Activated CD8-positive, alpha-beta memory T cell treated with anti-CD3 and anti-CD28 coated beads for 36 hours (primary cell): Measurements from ENCODE around the gene GRB2. TPM values are rescaled to one million over a fixed set of nuclear protein-coding genes. Genes with fewer than 3 reads are reported as not detected.

Experiments
- CTCF ChIA-PET: fragments of 350-600 bp; sonication (Branson Sonifier 250); formaldehyde crosslinking; loops from one replicate; lab custom pipeline; 2021; ENCODE audit warnings: antibody characterized with exemption; lab: Charles Lee
- POLR2A ChIA-PET: fragments of 350-600 bp; sonication (Branson Sonifier 250); formaldehyde crosslinking; loops from one replicate; lab custom pipeline; 2021; ENCODE audit warnings: antibody characterized with exemption; lab: Charles Lee
- total RNA-seq, 2 experiments: library from RNA; stranded (reverse); gene quantifications; one replicate each; pipeline ENCODE4 v1.2.3, GENCODE V29; 2021

The GRB2 gene
- total RNA-seq, 2 experiments from 2014 or later = 181 to 182 TPM

- CTCF ChIA-PET = no interaction called here
- POLR2A ChIA-PET = interaction anchor here (0.6 kb wide), 1 partner anchor 50 kb away, joined by 5 read pairs; no protein-coding TSS in a partner anchor
Measured at GRCh38 chr17:75346906-75347305, 58.6 kb downstream of the GRB2 start.

DNA sequence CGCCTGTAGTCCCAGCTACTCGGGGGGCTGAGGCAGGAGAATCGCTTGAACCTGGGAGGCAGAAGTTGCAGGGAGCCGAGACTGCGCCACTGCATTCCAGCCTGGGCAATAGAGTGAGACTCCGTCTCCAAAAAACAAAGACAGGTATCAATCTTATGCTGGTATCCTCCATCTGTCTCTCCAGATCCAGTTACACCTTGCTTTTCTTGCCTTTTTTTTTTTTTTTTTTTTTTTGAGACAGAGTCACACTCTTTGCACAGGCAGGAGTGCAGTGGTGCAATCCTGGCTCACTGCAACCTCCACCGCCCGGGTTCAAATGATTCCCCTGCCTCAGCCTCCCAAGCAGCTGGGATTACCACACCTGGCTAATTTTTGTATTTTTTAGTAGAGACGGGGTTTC, 59.1 kb downstream of the GRB2 start:
- ChIA-PET POLR2A (interaction anchor here (0.7 kb wide), 1 partner anchor 13 kb away, joined by 8 read pairs; no protein-coding TSS in a partner anchor), CTCF (interaction anchor here (0.9 kb wide), 1 partner anchor 65 kb away, joined by 3 read pairs; no protein-coding TSS in a partner anchor)

DNA sequence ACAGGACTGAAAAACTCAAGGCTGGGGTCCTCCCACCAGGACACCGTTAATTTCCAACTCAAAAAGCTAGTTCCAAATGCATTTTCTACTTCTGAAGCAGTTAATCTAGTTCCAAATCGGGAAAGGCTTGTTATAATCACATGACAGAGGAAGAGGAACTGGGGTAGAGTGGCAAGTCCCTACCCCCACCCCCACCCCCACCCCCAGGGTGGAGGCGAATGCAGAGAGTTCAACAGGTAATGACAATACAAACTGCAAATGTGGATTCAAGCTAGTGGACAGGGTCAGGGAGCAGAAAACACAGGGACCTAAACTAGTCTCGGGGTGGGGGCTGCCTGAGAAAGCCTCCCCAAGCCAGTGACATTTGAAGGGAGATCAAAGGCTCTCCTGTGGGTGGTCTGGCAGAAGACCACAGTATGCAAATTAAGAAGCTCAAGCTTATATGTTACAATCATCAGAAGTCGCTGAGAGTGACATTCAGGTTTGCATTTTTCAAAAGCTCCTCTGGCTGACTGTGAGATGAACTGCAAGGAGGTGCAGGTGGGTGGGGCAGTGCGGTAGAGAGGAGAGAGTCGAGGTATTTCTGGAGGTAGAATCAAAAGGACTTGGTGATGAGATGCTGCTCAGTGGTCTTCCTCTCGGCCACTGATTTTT, 59.8 kb downstream of the GRB2 start:
- POLR2A ChIA-PET = interaction anchor here (0.7 to 0.8 kb wide), 3 partner anchors 14 to 243 kb away, joined by 3 to 8 read pairs (median 5); no protein-coding TSS in a partner anchor
- CTCF ChIA-PET = interaction anchor here (0.5 to 2.0 kb wide), 9 partner anchors 13 to 509 kb away, joined by 3 to 8 read pairs (median 4); no protein-coding TSS in a partner anchor

- ChIA-PET CTCF (interaction anchor here (1.4 to 2.0 kb wide), 3 partner anchors 22 to 67 kb away, joined by 3 to 8 read pairs (median 7); no protein-coding TSS in a partner anchor), POLR2A (interaction anchor here (0.5 to 1.1 kb wide), 2 partner anchors 61 to 208 kb away, joined by 3 to 5 read pairs; partner anchors contain the start of gene GRB2)
Measured at GRCh38 chr17:75344666-75345065, 60.8 kb downstream of the GRB2 start.

- POLR2A ChIA-PET = no interaction called here
Measured at GRCh38 chr17:75342996-75343395, 62.5 kb downstream of the GRB2 start.

GRCh38 chr17:75341784-75342486, 63.5 kb downstream of the GRB2 start:
- CTCF ChIA-PET = interaction anchor here (0.6 to 1.3 kb wide), 4 partner anchors 8 to 52 kb away, joined by 3 to 4 read pairs (median 3); no protein-coding TSS in a partner anchor
- POLR2A ChIA-PET = no interaction called here

More at GRCh38 chr17:75342996-75343395, 62.5 kb downstream of the GRB2 start:
- CTCF ChIA-PET = no interaction called here

DNA sequence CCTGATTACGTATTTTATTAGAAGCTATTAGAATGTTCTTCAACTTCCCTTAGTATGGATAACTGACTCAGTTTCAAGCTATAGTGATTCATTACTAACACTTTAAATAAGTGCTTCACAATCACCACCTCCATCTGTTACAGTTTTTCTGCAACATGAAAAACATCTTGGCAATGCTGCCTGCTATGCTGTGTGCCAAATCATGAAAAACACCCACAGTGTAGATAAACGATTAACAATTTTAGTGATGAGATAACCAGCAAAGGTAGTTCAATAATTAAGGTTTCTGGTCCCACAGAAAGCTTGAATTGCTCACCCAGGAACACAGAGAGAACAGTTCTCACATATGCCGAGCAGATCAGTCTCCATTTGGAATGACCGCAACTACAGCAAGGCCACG, 64.8 kb downstream of the GRB2 start:
- CTCF ChIA-PET = interaction anchor here (0.5 to 1.2 kb wide), 2 partner anchors 53 to 230 kb away, joined by 3 read pairs; no protein-coding TSS in a partner anchor

DNA sequence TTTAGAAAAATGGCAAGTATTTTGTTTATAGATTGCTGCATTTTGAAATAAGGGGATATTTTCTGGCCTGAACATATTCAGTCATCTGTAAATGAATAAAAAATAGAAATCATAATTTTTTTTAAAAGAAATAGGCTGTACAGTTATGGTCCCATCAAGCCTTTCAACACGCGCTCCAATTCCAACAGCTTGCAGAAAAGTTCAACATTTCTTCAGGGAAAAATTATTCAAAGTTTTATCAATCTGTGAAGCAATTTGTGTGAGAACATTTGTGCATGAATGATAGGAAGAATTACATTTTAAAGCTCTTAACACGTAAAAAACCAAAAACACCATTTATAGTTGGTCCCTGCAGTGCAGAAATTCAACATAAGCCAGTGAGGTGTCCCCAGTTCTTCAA, 65.5 kb downstream of the GRB2 start:
- POLR2A ChIA-PET = interaction anchor here (0.8 kb wide), 1 partner anchor 19 kb away, joined by 4 read pairs; no protein-coding TSS in a partner anchor
- CTCF ChIA-PET = no interaction called here

More for the DNA sequence above, 64.8 kb downstream of the GRB2 start:
- POLR2A ChIA-PET = interaction anchor here (0.6 to 0.8 kb wide), 2 partner anchors 18 to 227 kb away, joined by 4 read pairs; no protein-coding TSS in a partner anchor

GRCh38 chr17:75338335-75338734, 67.1 kb downstream of the GRB2 start:
- CTCF ChIA-PET = interaction anchor here (0.7 to 3.8 kb wide), 7 partner anchors 14 to 72 kb away, joined by 3 to 15 read pairs (median 3); partner anchors contain the start of gene SLC25A19
- POLR2A ChIA-PET = interaction anchor here (0.7 to 0.9 kb wide), 2 partner anchors 10 to 49 kb away, joined by 3 read pairs; partner anchors contain the start of gene SLC25A19

DNA sequence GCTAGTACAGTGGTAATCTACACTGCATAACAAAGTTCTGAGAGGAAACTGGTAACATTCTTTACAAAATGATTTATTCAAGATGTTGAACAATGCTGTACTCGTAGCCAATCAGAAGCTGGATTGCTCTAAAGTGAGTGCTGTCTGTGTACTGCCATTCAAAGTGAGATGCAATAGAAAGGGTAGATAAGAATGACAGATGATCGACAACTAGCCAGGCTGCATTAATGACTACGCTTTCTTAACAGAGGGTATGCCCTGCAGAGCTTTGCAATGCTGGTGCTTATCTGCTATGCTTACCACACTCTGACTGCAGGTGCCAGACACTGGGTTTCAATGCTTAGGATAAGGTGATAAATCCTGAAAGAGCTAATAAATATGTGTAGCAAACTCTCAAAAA, 70.2 kb downstream of the GRB2 start:
- ChIA-PET POLR2A (interaction anchor here (0.6 kb wide), 2 partner anchors 9 to 588 kb away, joined by 3 to 4 read pairs; no protein-coding TSS in a partner anchor), CTCF (interaction anchor here (1.2 to 3.8 kb wide), 2 partner anchors 12 to 32 kb away, joined by 4 to 15 read pairs; no protein-coding TSS in a partner anchor)

- ChIA-PET CTCF (interaction anchor here (3.8 kb wide), 1 partner anchor 12 kb away, joined by 15 read pairs; no protein-coding TSS in a partner anchor), POLR2A (interaction anchor here (0.6 kb wide), 1 partner anchor 8 kb away, joined by 4 read pairs; no protein-coding TSS in a partner anchor)
Measured at GRCh38 chr17:75334723-75335122, 70.8 kb downstream of the GRB2 start.

DNA sequence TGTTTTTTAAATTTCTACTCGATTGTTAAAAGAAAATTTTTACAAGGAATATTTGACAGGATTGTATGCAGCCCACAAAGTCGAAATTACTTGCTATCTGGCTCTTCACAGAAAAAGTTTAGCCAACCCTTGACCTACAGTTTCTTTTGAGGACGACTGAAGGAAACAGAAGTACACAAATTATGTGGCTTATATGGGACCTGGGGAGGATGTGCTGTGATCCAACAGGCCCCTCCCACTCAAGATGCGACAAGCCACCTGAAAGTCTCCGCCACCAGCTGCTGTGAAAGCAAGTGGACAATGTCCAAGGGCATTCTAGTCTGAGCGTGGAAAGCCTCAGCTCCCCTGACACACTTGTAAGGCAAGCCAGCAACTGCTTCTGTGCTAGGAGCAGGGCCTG, 73.8 kb downstream of the GRB2 start:
- CTCF ChIA-PET = interaction anchor here (0.8 kb wide), 1 partner anchor 9 kb away, joined by 4 read pairs; no protein-coding TSS in a partner anchor
- POLR2A ChIA-PET = no interaction called here

DNA sequence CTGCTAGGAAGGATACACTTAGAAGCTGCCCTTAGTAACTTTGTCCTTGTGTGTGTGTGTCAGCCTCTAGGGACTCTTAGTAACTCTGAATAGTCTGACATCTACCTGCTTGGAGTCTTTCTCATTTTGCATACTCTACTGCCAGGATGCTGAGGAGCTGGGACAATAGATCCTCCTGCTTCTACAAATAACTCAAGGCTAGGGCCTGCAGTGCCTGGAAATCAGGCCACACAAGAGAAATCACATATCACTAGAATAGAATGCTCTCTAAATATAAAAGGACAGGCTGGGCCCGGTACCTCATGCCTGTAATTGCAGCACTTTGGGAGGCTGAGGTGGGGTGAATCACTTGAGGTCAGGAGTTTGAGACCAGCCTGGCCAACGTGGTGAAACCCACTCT, 77.7 kb downstream of the GRB2 start:
- ChIA-PET POLR2A (no interaction called here), CTCF (interaction anchor here (1.0 to 1.5 kb wide), 2 partner anchors 37 to 42 kb away, joined by 3 to 7 read pairs; no protein-coding TSS in a partner anchor)

GRCh38 chr17:75326226-75326848, 79.1 kb downstream of the GRB2 start:
- ChIA-PET CTCF (interaction anchor here (0.6 to 1.5 kb wide), 2 partner anchors 44 to 216 kb away, joined by 3 to 7 read pairs; no protein-coding TSS in a partner anchor), POLR2A (interaction anchor here (0.7 kb wide), 1 partner anchor 9 kb away, joined by 4 read pairs; no protein-coding TSS in a partner anchor)

GRCh38 chr17:75325827-75326225, 79.7 kb downstream of the GRB2 start:
- ChIA-PET POLR2A (no interaction called here), CTCF (no interaction called here)

DNA sequence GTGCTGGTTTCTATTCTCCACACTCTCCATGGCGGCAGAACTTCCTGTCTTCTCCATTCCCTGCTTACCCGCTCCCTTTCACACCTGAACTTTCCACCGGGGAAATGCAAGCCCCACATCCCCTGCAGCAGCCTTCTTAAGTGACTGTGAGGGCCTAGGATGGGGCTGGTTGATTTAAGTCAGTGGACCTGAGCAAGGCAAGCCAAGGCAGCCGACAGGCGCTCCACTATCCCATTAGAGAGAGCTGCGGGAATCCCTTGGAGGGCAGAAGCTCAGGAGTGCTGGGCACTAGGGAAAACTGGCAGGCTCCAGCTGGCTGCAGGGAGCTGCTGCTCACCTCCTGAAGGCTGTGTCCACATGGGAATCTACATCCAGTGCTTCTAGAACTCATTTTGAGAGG, 80.1 kb downstream of the GRB2 start:
- POLR2A ChIA-PET = interaction anchor here (0.5 kb wide), 1 partner anchor 8 kb away, joined by 7 read pairs; no protein-coding TSS in a partner anchor

DNA sequence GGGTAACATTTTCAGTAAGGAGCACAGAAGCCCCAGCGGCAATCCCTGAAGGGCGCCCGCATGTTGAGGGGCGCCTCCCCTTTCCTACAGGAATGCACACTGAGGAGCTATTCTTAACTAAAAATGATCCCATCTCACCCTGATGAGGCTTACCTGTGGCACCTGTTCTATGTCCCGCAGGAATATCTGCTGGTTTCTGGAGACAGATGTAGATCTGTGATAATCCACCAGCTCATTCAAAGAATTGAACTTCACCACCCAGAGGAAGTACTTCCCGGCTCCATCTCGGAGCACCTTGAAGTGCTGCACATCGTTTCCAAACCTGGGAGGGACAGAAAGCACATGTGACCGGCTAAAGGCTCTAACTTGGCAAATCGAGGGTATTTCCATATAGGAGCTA, 84.0 kb downstream of the GRB2 start:
- ChIA-PET CTCF (interaction anchor here (0.7 to 4.0 kb wide), 7 partner anchors 27 to 91 kb away, joined by 3 to 18 read pairs (median 9); partner anchors contain the start of genes GRB2 and MIF4GD), POLR2A (no interaction called here)

More for the DNA sequence above, 80.1 kb downstream of the GRB2 start:
- CTCF ChIA-PET = interaction anchor here (0.6 to 1.7 kb wide), 2 partner anchors 76 to 200 kb away, joined by 3 read pairs; partner anchors contain the start of gene LLGL2
